ENCODE data around the gene ANLN. TPM values are rescaled to one million over a fixed set of nuclear protein-coding genes. Genes with fewer than 3 reads are reported as not detected.
"Not testable (repeated sequence)": the region's sequence is repeated elsewhere in the genome, so short reads cannot be mapped to it uniquely, and the experiment has no call there.

The ANLN gene
- total and polyA plus RNA-seq, 5 donors = 0.77 to 4.1 (median 3.4) TPM

DNA sequence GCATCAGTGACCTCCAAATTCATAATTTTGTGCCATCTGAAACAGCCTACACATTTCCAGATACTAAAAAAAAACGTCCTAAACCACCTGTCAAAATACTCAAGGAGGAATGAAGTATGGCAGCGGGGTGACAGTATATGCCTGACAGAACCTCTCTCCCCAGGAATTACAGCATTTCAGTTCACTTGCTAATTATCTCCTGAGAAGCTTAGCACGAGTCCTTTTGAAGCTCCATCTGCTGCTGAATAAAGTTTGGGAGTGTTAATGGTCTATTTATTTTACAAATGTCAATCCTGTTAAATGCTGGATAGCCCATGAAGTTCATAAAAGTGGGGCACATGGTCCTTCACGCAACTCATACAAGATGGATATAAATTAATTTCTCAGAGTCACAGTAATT is 29.4 kb upstream of the ANLN start:
- WGBS = 64% methylated on average over 4 of the region's 4 CpGs
- DNase-seq = no peak
- H3K4me1 ChIP-seq (ENCODE audit: control insufficient read depth, insufficient read depth, low read length) = no peaks in the 10 kb centered on the region
- no peak overlapping the region for H3K27ac ChIP-seq (ENCODE audit: low read length)
- H3K27me3 ChIP-seq (ENCODE audit: control insufficient read depth, insufficient read depth) = no peaks in the 10 kb centered on the region
- H3K4me3 ChIP-seq (ENCODE audit: low read length) = no peak overlapping the region
- intact Hi-C loops (cut with DNase I) = no loop called here
- no peaks in the 10 kb centered on the region for H3K9me3 ChIP-seq (ENCODE audit: control insufficient read depth, low read length)
- ATAC-seq = no peak

DNA sequence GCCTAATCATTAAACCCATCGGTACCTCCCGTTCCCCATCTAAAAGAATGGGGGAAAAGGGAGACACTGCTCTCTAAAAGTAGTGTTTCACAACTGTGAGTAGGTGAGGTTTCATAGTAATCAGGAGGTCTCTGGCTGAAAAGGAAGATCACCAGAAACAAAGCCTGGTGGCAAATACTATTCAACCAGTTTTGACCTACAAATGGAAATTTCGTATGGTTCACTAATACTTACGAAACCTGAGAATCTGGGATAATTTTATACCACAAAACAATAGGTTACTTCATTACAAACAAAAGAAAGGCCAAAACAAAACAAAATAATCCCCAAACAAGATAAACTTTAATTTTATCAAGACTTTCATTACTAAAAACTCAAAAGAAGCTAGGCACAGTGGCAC is 28.4 kb upstream of the ANLN start:
- H3K27me3 ChIP-seq (ENCODE audit: control insufficient read depth, insufficient read depth) = no peaks in the 10 kb centered on the region
- no peak overlapping the region for H3K4me3 ChIP-seq (ENCODE audit: low read length)
- intact Hi-C loops (cut with DNase I) = no loop called here
- no peaks in the 10 kb centered on the region for H3K9me3 ChIP-seq (ENCODE audit: control insufficient read depth, low read length)
- no peak for DNase-seq
- 84% methylated on average over 4 of the region's 4 CpGs for WGBS
- H3K4me1 ChIP-seq (ENCODE audit: control insufficient read depth, insufficient read depth, low read length) = no peaks in the 10 kb centered on the region
- H3K27ac ChIP-seq (ENCODE audit: low read length) = no peak overlapping the region
- ATAC-seq = no peak

DNA sequence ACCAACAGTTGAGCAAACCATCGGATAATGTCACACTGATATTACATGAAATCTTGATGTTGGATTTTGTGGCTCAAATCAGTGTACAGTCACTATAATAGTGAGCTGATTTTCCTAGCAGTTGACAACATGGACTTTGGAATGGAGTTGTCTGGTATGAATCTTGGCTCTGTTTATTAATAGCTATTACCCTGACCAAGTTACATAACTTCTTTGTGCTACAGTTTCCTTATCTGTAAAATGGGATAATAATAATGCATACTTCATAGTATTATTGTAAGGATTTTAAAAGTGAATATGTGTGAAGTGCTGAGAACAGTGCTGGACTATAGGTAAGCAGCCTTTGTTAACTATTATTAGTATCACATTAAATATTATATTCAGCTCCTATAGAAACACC is 26.1 kb upstream of the ANLN start:
- H3K4me1 ChIP-seq (ENCODE audit: control insufficient read depth, insufficient read depth, low read length) = no peaks in the 10 kb centered on the region
- no peak overlapping the region for H3K27ac ChIP-seq (ENCODE audit: low read length)
- intact Hi-C loops (cut with DNase I) = no loop called here
- WGBS = 90% methylated on average over 1 of the region's 1 CpG
- H3K4me3 ChIP-seq (ENCODE audit: low read length) = no peak overlapping the region
- DNase-seq (no peak), ATAC-seq (no peak)
- no peaks in the 10 kb centered on the region for H3K27me3 ChIP-seq (ENCODE audit: control insufficient read depth, insufficient read depth)
- H3K9me3 ChIP-seq (ENCODE audit: control insufficient read depth, low read length) = no peaks in the 10 kb centered on the region

DNA sequence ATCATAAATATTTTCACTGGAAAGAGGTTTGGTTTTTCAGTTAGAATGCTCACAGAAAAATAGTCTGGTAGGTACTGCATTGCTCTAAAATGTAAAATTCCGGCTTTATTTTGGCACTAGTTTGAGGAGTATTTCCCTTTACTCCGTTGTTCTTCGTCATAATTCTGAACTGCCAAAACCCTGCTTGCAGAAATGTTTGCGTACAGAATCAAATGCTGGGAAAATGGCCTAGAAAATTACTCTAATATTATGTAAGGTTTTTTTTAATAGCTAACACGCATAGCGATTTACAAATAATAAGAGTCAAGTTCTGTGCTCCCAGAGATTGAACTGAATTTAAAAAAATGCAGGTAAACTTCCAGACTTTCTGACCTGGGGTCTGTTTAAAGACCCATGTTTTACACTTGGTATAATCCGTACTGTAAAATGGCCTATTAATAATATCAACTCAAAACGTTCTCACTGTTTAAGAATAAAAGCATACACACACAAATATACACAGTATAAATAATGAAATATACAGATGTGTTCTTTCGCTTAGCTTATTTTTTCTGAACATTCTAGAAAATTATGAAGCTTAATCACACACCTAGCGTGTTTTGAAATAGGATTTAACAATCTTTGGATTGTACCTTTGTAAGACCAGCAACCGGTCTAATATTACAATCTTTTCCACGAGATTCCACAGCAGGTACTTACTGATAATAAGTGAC is 23.5 kb upstream of the ANLN start:
- intact Hi-C loops (cut with DNase I) = no loop called here
- H3K27ac ChIP-seq (ENCODE audit: low read length) = no peak overlapping the region
- no peak for ATAC-seq
- H3K27me3 ChIP-seq (ENCODE audit: control insufficient read depth, insufficient read depth) = no peaks in the 10 kb centered on the region
- no peaks in the 10 kb centered on the region for H3K9me3 ChIP-seq (ENCODE audit: control insufficient read depth, low read length)
- DNase-seq = no peak
- 65% methylated on average over 12 of the region's 12 CpGs for WGBS
- H3K4me3 ChIP-seq (ENCODE audit: low read length) = peak overlapping the region; percentile 73
- no peaks in the 10 kb centered on the region for H3K4me1 ChIP-seq (ENCODE audit: control insufficient read depth, insufficient read depth, low read length)

DNA sequence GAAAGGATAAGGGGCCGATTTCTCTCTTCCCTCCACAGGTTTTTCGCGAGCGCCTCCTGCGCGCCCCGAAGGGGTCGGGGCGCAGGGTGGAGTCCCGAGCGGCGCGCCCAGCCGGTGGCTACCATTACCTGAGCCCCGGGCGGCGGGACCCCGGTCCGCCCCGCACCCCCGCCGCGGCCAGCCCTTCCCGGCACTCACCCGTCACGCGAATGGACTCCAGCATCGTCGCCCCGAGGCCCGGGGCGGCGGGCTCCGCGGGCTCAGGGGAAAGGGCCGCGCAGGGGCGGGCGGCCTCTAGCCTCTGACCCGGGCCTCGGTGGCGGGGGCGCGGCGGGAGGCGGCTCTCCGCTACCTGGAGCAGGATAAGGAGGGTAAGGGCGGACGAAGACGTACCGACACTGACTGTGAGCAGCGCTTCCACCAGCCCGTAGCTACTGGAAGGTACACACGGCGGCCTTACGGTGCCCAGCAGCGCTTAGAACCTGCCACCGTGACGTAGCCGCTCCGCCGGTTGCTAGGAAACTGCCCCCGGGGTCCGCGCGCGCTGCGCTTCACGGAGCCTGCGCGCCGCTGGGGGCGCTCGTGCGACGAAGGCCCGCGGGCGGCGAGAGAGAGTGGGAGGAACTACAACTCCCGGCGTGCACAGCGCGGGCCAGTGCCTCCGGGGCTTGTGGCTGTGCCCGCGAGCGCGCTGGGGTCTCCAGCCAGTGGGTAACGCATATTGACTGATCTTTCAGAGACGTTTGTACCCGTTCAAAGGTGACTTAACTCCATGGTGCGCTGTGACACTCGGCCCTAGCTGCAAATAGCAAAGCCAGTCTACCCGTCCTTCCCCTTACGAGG is 22.7 kb upstream of the ANLN start:
- no peaks in the 10 kb centered on the region for H3K9me3 ChIP-seq (ENCODE audit: control insufficient read depth, low read length)
- H3K4me1 ChIP-seq (ENCODE audit: control insufficient read depth, insufficient read depth, low read length) = no peaks in the 10 kb centered on the region
- intact Hi-C loops (cut with DNase I) = no loop called here
- peak overlapping the region; percentile 73 for H3K4me3 ChIP-seq (ENCODE audit: low read length)
- no peak overlapping the region for H3K27ac ChIP-seq (ENCODE audit: low read length)
- H3K27me3 ChIP-seq (ENCODE audit: control insufficient read depth, insufficient read depth) = no peaks in the 10 kb centered on the region
- ATAC-seq = peak; percentile 99
- under 1% methylated on average over 96 of the region's 96 CpGs for WGBS
- DNase-seq = peak; percentile 89 to 95 (median 95)

DNA sequence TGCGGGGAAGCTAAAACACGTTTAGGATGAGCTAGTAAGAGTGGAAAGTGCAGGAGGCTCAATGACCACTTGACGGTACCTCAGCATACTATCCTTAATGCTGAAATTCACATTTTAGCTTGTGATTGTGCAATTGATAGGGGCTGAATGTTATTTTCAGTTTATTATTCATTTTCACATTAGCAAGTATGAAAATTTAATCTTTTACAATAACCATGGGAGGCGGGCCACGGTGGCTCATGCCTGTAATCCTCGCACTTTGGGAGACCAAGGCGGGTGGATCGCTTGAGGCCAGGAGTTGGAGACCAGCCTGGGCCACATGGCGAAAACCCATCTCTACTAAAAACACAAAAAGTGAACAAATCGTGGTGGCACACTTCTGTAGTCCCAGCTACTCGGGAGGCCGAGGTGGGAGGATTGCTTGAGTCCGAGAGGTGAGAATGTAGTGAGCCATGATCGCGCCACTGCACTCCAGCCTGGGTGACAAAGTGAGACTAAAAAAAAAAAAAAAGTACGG is 22.0 kb upstream of the ANLN start:
- ATAC-seq (no peak), DNase-seq (peak in 2 of 3 donors; percentile 38 to 49)
- no peaks in the 10 kb centered on the region for H3K27me3 ChIP-seq (ENCODE audit: control insufficient read depth, insufficient read depth)
- no peak overlapping the region for H3K27ac ChIP-seq (ENCODE audit: low read length)
- H3K4me1 ChIP-seq (ENCODE audit: control insufficient read depth, insufficient read depth, low read length) = no peaks in the 10 kb centered on the region
- intact Hi-C loops (cut with DNase I) = no loop called here
- 68% methylated on average over 16 of the region's 16 CpGs for whole genome bisulfite sequencing
- H3K9me3 ChIP-seq (ENCODE audit: control insufficient read depth, low read length) = no peaks in the 10 kb centered on the region
- peak overlapping the region; percentile 73 for H3K4me3 ChIP-seq (ENCODE audit: low read length)

DNA sequence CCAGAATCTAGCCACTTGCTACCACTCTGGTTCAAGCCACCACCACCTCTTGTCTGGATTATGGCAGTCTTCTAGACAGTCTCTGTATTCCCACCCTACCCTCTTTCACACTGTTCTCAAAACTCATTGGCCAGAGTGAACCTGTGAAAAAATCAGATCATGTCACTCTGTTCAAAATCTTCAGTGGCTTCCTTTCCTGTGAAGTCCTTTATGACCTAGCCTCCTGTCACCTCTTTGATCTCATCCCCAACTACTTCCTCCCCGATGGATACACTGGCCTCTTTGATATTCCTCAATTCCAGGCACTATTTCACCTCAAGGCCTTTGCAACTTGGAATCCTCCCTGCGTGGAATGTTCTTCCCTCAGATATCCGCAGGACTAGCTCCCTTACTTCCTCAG is 21.2 kb upstream of the ANLN start:
- no peak for ATAC-seq
- no peak overlapping the region for H3K27ac ChIP-seq (ENCODE audit: low read length)
- intact Hi-C loops (cut with DNase I) = no loop called here
- 74% methylated on average over 3 of the region's 3 CpGs for WGBS
- H3K4me1 ChIP-seq (ENCODE audit: control insufficient read depth, insufficient read depth, low read length) = no peaks in the 10 kb centered on the region
- no peaks in the 10 kb centered on the region for H3K27me3 ChIP-seq (ENCODE audit: control insufficient read depth, insufficient read depth)
- DNase-seq = no peak
- no peak overlapping the region for H3K4me3 ChIP-seq (ENCODE audit: low read length)
- no peaks in the 10 kb centered on the region for H3K9me3 ChIP-seq (ENCODE audit: control insufficient read depth, low read length)

DNA sequence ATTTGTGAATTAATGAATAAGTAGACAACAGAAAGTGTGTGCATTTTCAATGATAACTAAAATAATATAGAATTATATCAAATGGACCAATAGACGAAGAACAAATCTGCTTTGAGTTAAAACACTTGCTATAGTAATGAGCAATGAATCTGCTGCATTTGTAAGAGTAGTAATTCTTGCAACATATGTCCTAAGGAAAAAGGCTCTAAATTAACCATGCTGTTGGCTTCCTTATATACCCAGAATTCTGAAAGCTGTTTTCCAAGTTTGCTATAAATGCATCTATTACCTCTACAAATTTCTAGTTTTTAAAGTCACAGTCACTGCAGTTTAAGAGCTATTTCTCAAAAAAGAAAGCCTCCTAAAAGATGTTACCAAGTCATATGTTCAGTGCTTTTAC is 20.5 kb upstream of the ANLN start:
- Histone ChIP-seq H3K9me3 (ENCODE audit: control insufficient read depth, low read length) (no peaks in the 10 kb centered on the region), H3K4me3 (ENCODE audit: low read length) (no peak overlapping the region), H3K4me1 (ENCODE audit: control insufficient read depth, insufficient read depth, low read length) (no peaks in the 10 kb centered on the region), H3K27ac (ENCODE audit: low read length) (no peak overlapping the region), H3K27me3 (ENCODE audit: control insufficient read depth, insufficient read depth) (no peaks in the 10 kb centered on the region)
- ATAC-seq (no peak), DNase-seq (no peak)
- 99% methylated on average over 1 of the region's 1 CpG for WGBS
- intact Hi-C loops (cut with DNase I) = no loop called here

DNA sequence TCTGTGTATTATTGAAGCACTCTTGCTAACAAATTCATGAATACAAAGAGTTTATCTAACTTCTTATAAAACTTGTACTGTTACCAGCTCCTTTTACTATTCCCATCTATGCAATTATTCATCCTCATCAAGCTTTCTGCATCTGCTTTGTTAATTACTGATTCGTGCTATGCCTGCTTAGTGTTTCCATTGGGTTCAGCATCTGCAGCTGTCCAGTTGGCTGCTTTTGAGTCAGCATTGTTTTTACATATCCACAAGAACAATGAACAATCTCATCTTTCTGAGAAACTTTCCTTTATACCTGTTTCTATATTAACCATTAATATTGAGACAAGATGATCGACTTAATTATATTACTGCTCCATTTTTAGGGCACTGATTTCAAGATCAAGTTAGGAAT is 19.6 kb upstream of the ANLN start:
- ATAC-seq = no peak
- DNase-seq = no peak
- Histone ChIP-seq H3K9me3 (ENCODE audit: control insufficient read depth, low read length) (no peaks in the 10 kb centered on the region), H3K27ac (ENCODE audit: low read length) (no peak overlapping the region), H3K4me1 (ENCODE audit: control insufficient read depth, insufficient read depth, low read length) (no peaks in the 10 kb centered on the region), H3K4me3 (ENCODE audit: low read length) (no peak overlapping the region), H3K27me3 (ENCODE audit: control insufficient read depth, insufficient read depth) (no peaks in the 10 kb centered on the region)
- intact Hi-C loops (cut with DNase I) = no loop called here
- WGBS = 77% methylated on average over 2 of the region's 2 CpGs

DNA sequence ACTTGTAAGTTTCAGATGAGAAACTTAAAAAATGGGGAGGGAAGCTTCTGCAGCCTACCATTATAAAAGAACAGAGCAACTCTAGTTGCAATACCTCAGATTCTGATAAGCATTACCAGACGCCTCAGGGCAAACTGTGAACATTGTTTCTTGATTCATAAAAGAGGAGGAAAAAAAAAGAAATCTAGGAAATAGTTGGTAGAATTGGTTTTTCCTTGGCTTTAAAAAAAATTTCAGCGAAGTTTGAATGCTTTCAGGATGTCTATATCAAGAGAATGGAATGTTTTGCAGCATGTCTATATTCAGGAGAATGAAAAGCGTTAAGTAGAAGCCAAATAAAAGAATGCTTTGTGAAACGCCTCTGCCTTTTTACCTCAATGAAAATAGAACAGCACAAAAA is 17.5 kb upstream of the ANLN start:
- no peaks in the 10 kb centered on the region for H3K4me1 ChIP-seq (ENCODE audit: control insufficient read depth, insufficient read depth, low read length)
- 44% methylated on average over 4 of the region's 4 CpGs for whole genome bisulfite sequencing
- no peak overlapping the region for H3K27ac ChIP-seq (ENCODE audit: low read length)
- DNase-seq = no peak
- no peak overlapping the region for H3K4me3 ChIP-seq (ENCODE audit: low read length)
- no peaks in the 10 kb centered on the region for H3K9me3 ChIP-seq (ENCODE audit: control insufficient read depth, low read length)
- intact Hi-C loops (cut with DNase I) = no loop called here
- ATAC-seq = no peak
- no peaks in the 10 kb centered on the region for H3K27me3 ChIP-seq (ENCODE audit: control insufficient read depth, insufficient read depth)

DNA sequence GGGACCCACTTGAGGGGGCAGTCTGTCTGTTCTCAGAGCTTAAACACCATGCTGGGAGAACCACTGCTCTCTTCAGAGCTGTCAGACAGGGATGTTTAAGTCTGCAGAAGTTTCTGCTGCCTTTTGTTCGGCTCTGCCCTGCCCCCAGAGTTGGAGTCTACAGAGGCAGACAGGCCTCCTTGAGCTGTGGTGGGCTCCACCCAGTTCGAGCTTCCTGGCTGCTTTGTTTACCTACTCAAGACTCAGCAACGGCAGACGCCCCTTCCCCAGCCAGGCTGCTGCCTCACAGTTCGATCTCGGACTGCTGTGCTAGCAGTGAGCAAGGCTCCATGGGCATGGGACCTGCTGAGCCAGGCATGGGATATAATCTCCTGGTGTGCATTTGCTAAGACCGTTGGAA is 11.1 kb upstream of the ANLN start:
- H3K4me3 ChIP-seq (ENCODE audit: low read length); H3K4me1 ChIP-seq (ENCODE audit: control insufficient read depth, insufficient read depth, low read length); H3K9me3 ChIP-seq (ENCODE audit: control insufficient read depth, low read length); intact Hi-C loops (cut with DNase I); ATAC-seq; H3K27me3 ChIP-seq (ENCODE audit: control insufficient read depth, insufficient read depth); DNase-seq; H3K27ac ChIP-seq (ENCODE audit: low read length): not testable (repeated sequence)
- WGBS = 76% methylated on average over 7 of the region's 7 CpGs
